GM12891 (cell line): ENCODE results near the gene ETV4.

Experiments
- POLR2A ChIP-seq: IDR thresholded peaks from 2 replicates; pipeline ENCODE4 v1.6.1; 2011; ENCODE audit warnings: low read depth, low read length, control low read depth
- POLR2AphosphoS5 ChIP-seq: IDR thresholded peaks from 2 replicates; pipeline ENCODE4 v1.6.1; 2011; ENCODE audit warnings: low read depth, low read length, control low read depth

- TF ChIP-seq POLR2AphosphoS5, result no peak
- TF ChIP-seq POLR2A, result no peak
Measured at GRCh38 chr17:43534909-43535308, 11.2 kb downstream of the ETV4 start.
